Fibroblast of mammary gland (primary cell): Measurements from ENCODE around the gene CFD.

Source experiments
- DNase-seq: peaks from one replicate; pipeline ENCODE4 v3.0.0-alpha.2; 2010; ENCODE audit warnings: low read depth
- H3K4me3 ChIP-seq: 2 replicates; pipeline ENCODE4 v1.5.1; 2011; ENCODE audit warnings: low read depth, mild to moderate bottlenecking, low read length, moderate library complexity; ENCODE audit not compliant: control insufficient read depth
- CTCF ChIP-seq: conservative IDR thresholded peaks from 2 replicates; pipeline ENCODE4 v1.5.1; 2011; ENCODE audit warnings: low read depth, low read length, inconsistent platforms; ENCODE audit not compliant: control insufficient read depth, insufficient read depth

Gene CFD

GRCh38 chr19:855142-855541 lies 4.3 kb upstream of the CFD start:
- no peak overlapping the region for H3K4me3 ChIP-seq
- TF ChIP-seq CTCF, result no peak
- no peak for DNase-seq

- no peak overlapping the region for H3K4me3 ChIP-seq
- no peak for TF ChIP-seq CTCF
- no peak for DNase-seq
Measured at GRCh38 chr19:855566-856120, 3.8 kb upstream of the CFD start.

GRCh38 chr19:858284-858683 lies 1.2 kb upstream of the CFD start:
- no peak for TF ChIP-seq CTCF
- H3K4me3 ChIP-seq, result no peak overlapping the region
- DNase-seq, result no peak

GRCh38 chr19:861141-861755 lies 1.8 kb downstream of the CFD start:
- no peak overlapping the region for H3K4me3 ChIP-seq

GRCh38 chr19:861756-862580 lies 2.5 kb downstream of the CFD start:
- no peak for TF ChIP-seq CTCF
- no peak for DNase-seq
- no peak overlapping the region for H3K4me3 ChIP-seq

More at GRCh38 chr19:861141-861755, 1.8 kb downstream of the CFD start:
- no peak for DNase-seq
- no peak for TF ChIP-seq CTCF

- TF ChIP-seq CTCF, result no peak
- DNase-seq, result peak; percentile 33
- no peak overlapping the region for H3K4me3 ChIP-seq
Measured at GRCh38 chr19:862581-863314, 3.3 kb downstream of the CFD start.
